ENCODE measurements around the gene PDE1A. TPM values are rescaled to one million over a fixed set of nuclear protein-coding genes. Genes with fewer than 3 reads are reported as not detected.

The PDE1A gene
- total RNA-seq, 4 donors from 2014 or later: 2.3 to 9.2 (median 3.2) TPM

DNA sequence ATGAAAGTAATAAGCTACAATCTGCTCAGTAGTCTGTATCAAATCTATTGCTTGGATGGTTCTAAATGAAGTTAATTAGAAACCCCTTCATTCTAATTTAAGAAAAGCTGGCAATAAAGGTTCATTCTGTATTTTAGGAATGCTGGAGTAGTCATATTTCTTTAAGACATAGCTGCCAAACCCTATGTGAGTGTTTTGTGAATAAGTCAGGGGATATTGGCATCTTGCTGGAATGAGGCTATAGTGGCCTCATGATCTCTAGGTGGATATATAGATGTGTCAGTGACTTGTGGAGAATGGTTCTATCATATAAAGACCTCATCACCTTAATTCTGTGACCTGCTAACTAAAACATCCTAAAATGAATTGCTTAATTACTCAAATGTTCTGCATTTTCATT lies 196.3 kb downstream of the PDE1A start:
- H3K9me3 ChIP-seq: no peaks in the 10 kb centered on the region
- no peaks in the 10 kb centered on the region for H3K36me3 ChIP-seq
- no peak for DNase-seq
- no peak for TF ChIP-seq POLR2A (IDR thresholded peaks at IDR 0.05)
- TF ChIP-seq, protein P1, sequence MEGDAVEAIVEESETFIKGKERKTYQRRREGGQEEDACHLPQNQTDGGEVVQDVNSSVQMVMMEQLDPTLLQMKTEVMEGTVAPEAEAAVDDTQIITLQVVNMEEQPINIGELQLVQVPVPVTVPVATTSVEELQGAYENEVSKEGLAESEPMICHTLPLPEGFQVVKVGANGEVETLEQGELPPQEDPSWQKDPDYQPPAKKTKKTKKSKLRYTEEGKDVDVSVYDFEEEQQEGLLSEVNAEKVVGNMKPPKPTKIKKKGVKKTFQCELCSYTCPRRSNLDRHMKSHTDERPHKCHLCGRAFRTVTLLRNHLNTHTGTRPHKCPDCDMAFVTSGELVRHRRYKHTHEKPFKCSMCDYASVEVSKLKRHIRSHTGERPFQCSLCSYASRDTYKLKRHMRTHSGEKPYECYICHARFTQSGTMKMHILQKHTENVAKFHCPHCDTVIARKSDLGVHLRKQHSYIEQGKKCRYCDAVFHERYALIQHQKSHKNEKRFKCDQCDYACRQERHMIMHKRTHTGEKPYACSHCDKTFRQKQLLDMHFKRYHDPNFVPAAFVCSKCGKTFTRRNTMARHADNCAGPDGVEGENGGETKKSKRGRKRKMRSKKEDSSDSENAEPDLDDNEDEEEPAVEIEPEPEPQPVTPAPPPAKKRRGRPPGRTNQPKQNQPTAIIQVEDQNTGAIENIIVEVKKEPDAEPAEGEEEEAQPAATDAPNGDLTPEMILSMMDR (IDR thresholded peaks at IDR 0.05): no peak
- intact Hi-C loops (cut with DNase I): no loop called here
- H3K4me1 ChIP-seq: no peaks in the 10 kb centered on the region
- no peaks in the 10 kb centered on the region for H3K27me3 ChIP-seq
- no peak overlapping the region for H3K4me3 ChIP-seq
- no peak overlapping the region for H3K27ac ChIP-seq

GRCh38 chr2:182229297-182229696 lies 197.5 kb downstream of the PDE1A start:
- Histone ChIP-seq H3K27ac (no peak overlapping the region), H3K4me1 (no peaks in the 10 kb centered on the region), H3K4me3 (no peak overlapping the region), H3K36me3 (no peaks in the 10 kb centered on the region), H3K9me3 (no peaks in the 10 kb centered on the region), H3K27me3 (no peaks in the 10 kb centered on the region)
- intact Hi-C loops (cut with DNase I): no loop called here
- no peak for TF ChIP-seq POLR2A (IDR thresholded peaks at IDR 0.05)
- TF ChIP-seq, protein P1 (IDR thresholded peaks at IDR 0.05): no peak
- DNase-seq: no peak
- 26 to 38% methylated on average over 2 of the region's 2 CpGs for WGBS, 2 donors

DNA sequence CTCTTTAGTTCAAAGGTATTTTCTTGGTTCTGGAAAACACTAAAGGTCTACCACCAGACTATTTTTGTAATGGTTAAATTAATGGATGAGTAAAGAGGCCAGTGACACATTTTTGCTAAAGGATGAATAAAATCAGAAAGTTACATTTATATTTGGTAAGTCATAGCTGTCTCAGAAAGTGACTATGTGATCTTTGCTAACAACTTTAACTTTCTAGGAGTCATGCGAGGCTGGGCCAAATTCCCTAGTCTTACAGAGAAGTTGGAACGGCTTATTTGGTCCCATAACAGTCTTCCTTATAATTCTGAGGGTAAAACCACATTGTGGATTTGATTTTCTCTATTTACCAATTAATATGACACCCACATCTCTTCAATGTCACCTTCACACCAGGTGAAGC lies 198.1 kb downstream of the PDE1A start:
- WGBS, 2 donors: 66 to 83% methylated on average over 2 of the region's 2 CpGs
- no peaks in the 10 kb centered on the region for H3K4me1 ChIP-seq
- DNase-seq: no peak
- H3K27ac ChIP-seq: no peak overlapping the region
- no peaks in the 10 kb centered on the region for H3K36me3 ChIP-seq
- H3K27me3 ChIP-seq: no peaks in the 10 kb centered on the region
- TF ChIP-seq POLR2A (IDR thresholded peaks at IDR 0.05): no peak
- intact Hi-C loops (cut with DNase I): no loop called here
- H3K4me3 ChIP-seq: no peak overlapping the region
- H3K9me3 ChIP-seq: no peaks in the 10 kb centered on the region

DNA sequence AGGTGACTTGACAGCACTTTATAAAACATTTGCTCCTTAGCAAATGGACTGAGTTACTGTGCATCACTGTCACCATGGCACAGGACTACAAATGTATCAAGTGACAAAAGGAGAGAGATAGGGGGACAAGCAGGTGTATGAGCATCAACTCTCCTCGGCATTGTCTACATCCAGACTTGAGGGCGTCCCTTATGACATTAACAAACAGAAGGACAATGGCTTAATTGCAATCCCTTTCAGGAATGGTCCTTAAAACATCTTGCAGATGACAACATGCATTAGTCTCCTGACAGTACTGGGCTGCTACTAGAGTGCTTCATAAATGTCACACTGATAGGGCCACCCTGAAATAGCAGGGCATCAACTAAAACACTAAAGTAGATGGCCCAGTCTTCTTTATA lies 198.8 kb downstream of the PDE1A start:
- Histone ChIP-seq H3K36me3 (no peaks in the 10 kb centered on the region), H3K9me3 (no peaks in the 10 kb centered on the region), H3K4me3 (no peak overlapping the region), H3K27ac (no peak overlapping the region), H3K4me1 (no peaks in the 10 kb centered on the region), H3K27me3 (no peaks in the 10 kb centered on the region)
- intact Hi-C loops (cut with DNase I): no loop called here
- 40 to 60% methylated on average over 2 of the region's 2 CpGs for WGBS, 2 donors
- no peak for DNase-seq
- no peak for TF ChIP-seq POLR2A (IDR thresholded peaks at IDR 0.05)
- TF ChIP-seq, protein P1 (IDR thresholded peaks at IDR 0.05): no peak

DNA sequence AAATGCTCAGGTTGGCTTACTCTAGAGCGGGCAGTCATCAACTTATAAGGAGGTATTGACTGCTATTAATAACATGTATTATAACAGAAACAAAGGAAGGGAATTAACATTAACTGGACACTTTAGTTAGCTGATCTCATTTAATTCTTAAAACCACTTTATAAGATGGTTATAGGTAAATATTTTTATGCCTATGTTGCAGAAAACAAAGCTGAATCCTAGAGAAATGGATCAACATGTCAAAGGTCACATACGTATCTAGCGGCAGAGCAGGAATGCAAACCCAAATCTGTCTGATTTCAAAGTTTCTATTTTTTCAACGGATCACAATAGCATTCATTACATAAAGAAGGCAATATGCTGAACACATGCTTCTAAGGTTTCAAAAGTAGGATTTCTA lies 200.0 kb downstream of the PDE1A start:
- no peak overlapping the region for H3K27ac ChIP-seq
- no peak overlapping the region for H3K4me3 ChIP-seq
- no peak for TF ChIP-seq POLR2A (IDR thresholded peaks at IDR 0.05)
- TF ChIP-seq, protein P1 (IDR thresholded peaks at IDR 0.05): no peak
- H3K9me3 ChIP-seq: no peaks in the 10 kb centered on the region
- no peaks in the 10 kb centered on the region for H3K4me1 ChIP-seq
- 85 to 88% methylated on average over 4 of the region's 4 CpGs for WGBS, 2 donors
- H3K36me3 ChIP-seq: no peaks in the 10 kb centered on the region
- intact Hi-C loops (cut with DNase I): no loop called here
- H3K27me3 ChIP-seq: no peaks in the 10 kb centered on the region
- no peak for DNase-seq

DNA sequence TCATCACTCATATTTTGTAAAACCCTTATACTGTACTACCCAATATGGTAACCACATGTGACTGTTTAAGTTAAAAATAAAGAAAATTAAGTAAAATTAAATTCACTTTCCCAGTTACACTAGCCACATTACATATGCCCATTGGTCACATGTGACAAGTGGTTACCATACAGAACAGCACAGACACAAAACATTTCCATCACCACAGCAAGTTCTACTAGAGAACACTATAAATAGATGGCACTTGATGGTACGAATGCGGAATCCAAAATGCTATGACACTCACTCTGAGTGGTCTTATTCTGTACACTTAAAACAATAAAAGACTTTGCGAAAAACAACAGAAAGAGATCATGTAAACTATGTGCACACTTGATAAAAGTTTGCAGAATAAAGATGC lies 202.2 kb downstream of the PDE1A start:
- no peaks in the 10 kb centered on the region for H3K27me3 ChIP-seq
- H3K27ac ChIP-seq: no peak overlapping the region
- intact Hi-C loops (cut with DNase I): no loop called here
- H3K4me3 ChIP-seq: no peak overlapping the region
- 96 to 97% methylated on average over 3 of the region's 3 CpGs for WGBS, 2 donors
- no peaks in the 10 kb centered on the region for H3K9me3 ChIP-seq
- no peaks in the 10 kb centered on the region for H3K36me3 ChIP-seq
- no peaks in the 10 kb centered on the region for H3K4me1 ChIP-seq
- DNase-seq: no peak
- TF ChIP-seq POLR2A (IDR thresholded peaks at IDR 0.05): no peak
- TF ChIP-seq, protein P1 (IDR thresholded peaks at IDR 0.05): no peak

All from esophagus squamous epithelium (tissue), 5 donors.